Head of caudate nucleus (tissue), 42 donors: ENCODE results near the gene PARP16.
"Not testable (repeated sequence)": the region's sequence is repeated elsewhere in the genome, so short reads cannot be mapped to it uniquely, and the experiment has no call there.

ENCODE experiments used
- DNase-seq, 42 donors: peaks; one replicate each; pipeline versions ENCODE4 v3.0.0 to v3.0.0-alpha.2; 2020 to 2021; ENCODE audit warnings: mixed read lengths in 7 of 42
- intact Hi-C: fragments of 100-400 bp; cut with DNase I; formaldehyde crosslinking; loops from one replicate; pipeline ENCODE4 v1.15.0; 2022

Gene PARP16

DNA sequence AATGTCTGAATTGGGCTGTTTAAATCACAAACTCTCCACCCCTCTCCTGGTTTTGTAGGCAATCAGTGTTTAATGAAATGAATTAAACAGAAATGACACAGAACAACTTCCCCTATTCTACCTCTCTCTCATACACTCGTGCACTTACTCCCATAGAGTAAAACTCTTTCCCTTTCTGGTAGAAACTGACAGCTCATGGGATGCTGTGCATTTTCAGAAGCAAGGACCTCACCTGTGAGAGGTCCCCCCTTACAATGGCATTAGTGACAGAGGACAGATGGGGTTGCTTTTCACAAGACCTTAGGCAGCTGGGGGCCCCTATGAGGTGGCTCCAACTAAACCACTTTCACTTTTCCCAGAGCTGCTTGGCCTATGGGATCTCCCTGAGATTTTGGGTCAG, 31.9 kb downstream of the PARP16 start:
- intact Hi-C loops: no loop called here

DNA sequence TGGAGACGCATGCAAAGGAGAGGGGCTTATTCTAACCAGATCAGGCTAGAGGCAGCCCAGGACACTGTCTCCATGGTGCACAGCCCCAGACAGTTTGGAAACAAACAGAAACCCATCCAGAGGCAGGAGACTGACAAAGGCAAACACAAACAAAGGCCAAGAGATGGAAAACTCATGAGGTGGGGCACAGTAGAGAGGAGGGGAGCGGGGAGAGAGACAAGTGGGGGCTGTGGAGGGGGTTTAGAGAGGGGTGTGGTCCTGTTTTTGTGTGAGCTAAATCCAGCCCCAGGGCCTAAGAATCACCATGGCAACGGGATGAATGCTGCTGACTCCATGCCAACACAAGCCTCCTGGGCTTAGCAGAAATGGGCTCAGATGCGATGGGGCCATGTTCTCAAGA, 32.3 kb downstream of the PARP16 start:
- intact Hi-C loops: no loop called here
- DNase-seq: no peak

More for the DNA sequence above, 31.9 kb downstream of the PARP16 start:
- no peak for DNase-seq

DNA sequence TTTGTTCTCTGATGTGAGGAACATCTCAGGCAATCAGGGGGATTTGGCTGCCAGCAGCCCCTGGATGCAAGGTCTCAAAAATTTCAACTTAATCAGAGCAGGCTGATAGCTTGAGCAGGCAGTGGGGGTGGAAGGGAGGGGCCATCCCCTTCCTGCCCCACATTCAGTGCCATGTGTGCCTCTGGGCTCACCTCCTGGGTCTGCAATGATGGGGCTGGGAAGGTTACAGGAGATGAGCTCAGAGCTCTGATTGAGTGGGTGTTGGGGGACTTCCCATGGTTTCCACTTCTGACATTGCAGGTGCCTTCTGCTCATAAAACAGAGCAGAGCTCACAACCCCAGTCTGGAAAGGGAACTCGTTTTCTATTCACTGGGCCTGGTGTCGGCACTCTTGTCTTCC, 37.0 kb downstream of the PARP16 start:
- peak in 2 of 42 donors; percentile 1 to 9 for DNase-seq
- intact Hi-C loops: no loop called here

DNA sequence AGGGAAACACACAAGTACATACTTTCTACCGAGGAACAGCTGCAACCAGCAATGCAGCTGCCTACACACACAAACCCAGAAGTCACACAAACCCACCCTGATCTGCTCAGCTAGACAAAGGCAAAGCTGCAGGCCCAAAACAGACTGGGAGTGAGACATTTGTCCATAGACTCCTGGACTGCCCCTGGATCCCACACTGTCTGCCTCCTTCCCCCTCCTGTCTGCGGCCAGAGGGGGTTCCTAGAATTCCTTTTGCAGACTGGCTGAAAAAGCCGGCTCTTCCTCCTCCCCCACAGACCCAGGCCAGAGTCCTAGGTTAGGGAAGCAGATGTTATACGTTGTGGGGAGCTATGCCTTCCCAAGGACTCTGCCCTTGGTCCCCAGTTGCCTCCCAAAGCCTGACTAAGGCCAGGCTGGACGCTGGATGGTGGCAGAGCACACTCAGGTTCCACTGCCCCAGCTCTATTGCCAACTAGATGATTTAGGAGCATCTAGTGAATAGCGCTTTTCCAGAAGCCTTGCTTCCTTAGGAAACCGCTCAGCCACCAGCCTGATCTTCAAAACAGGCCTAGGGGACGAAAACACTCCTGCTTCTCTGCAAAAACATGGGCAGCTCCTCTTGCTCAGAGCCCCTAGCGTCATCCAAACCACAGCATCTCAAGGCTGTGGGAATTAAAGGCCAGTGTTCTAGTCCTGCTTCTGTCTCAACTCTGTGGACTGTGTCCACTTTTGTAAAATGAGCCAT, 38.0 kb downstream of the PARP16 start:
- intact Hi-C loops: no loop called here
- DNase-seq: no peak

DNA sequence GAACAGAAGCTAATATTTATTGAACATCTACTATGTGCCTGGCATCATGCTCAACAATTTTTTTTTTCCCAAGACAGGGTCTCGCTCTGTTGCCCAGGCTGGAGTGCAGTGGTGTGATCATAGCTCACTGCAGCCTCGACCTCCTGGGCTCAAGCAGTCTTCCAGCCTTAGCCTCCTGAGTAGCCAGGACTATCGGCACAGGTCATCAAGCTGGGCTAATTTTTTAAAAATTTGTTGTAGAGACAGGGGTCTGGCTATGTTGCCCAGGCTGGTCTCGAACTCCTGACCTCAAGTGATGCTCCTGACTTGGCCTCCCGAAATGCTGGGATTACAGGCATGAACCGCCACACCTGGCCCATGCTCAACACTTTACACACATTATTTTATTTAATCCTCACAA, 39.7 kb downstream of the PARP16 start:
- intact Hi-C loops: no loop called here
- no peak for DNase-seq

DNA sequence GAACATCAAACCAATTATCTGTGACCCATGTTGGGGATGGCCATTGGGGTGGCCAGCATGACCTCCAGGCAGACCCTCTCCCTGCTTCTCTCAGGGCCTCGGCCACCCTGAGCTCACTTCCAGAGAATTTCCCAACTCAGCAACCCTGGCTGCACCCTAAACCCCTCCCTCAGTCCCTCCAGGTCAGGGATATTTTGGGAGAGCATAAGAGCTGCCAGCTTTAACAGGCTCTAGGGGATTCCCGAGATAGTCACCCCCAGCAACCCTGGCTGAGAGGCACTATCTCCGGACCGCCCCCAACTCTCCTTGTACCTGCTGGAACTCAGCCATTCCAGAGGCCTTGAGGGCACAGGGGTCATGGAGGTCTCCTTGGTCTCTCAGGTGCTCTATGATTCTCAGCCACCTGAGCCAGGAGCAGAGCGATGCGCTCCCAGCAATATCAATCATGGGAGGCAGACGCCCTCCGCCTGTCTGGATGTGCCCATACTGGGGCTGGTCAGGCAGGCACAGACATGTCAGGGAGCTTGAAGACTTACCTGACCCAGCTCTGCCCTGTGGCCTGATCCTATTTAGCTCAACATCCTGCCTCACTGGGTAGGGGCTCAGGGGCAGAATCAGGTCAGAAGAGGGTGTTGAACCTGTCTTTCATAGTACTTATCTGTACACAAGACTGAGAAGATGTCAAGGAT, 40.5 kb downstream of the PARP16 start:
- DNase-seq: no peak
- intact Hi-C loops: no loop called here

DNA sequence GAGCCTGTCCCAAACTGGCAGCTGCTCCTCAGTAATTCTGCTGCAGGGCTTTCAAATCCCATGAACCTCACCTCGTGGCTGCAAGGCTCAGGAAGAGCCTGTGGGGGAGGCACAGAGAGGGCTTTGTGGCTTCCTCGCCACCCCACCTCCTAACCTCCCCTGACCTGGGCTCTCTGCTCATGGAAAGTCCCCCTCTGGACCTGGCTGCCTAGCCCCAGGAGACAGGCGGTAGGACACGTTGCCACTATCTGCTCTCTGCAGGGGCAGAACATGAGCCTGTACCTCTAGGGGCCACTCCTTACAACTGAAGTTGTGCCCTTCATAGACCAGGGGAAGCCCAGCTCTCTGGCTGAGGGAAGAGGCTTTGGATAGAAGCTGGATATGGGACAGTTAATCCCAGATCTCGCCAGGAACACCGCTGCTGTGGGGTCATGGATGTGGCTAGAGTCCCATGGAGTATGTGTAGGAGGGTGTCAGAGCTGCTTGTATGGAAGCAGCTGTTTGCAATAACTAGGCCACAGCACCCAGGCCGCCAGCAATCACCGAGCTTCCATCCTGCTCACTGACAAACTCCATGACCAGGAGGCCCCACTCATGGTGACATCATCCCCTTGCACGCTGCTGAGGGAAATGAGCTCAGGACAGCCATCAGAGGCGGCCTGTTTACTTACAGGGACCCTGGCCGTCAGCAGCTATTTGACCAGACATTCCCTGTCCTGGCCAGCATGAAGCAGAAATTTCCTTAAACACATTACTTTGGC, 41.4 kb downstream of the PARP16 start:
- DNase-seq: no peak

DNA sequence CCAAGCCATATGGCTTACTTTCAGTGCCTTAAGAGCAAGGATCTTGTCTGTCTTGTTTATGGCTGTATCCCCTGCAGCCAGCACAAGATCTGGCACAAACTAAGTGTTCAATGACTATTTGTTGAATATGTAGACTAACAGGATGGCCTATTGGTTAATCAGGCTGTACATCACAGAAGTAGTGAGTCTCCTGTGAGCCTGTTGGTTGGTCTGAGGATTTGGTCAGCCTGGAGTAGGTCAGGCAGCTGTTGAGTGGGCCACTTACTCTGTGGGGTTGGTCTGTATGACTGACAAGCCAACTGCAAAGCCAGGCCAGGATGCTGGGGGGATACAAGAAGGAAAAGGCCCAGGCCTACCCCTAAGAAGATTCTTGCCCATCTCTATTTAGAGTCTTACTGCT, 42.0 kb downstream of the PARP16 start:
- intact Hi-C loops: no loop called here
- no peak for DNase-seq

More for the DNA sequence above, 41.4 kb downstream of the PARP16 start:
- intact Hi-C loops: no loop called here

DNA sequence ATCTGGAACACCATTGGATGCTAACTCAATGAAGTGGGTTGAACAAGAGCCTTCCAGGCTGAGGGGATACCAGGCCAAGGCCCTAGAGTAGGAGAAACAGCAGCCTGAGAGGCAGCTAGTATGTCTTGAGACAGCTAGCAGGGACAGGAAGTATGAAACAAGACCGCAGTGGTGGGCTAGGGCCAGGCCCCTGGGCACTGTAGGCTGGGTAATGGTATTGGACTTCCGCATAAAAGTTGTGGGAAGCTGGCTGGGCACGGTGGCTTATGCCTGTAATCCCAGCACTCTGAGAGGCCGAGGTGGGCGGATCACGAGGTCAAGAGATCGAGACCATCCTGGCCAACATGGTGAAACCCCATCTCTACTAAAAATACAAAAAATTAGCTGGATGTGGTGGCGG, 50.2 kb downstream of the PARP16 start:
- DNase-seq, intact Hi-C loops: not testable (repeated sequence)

DNA sequence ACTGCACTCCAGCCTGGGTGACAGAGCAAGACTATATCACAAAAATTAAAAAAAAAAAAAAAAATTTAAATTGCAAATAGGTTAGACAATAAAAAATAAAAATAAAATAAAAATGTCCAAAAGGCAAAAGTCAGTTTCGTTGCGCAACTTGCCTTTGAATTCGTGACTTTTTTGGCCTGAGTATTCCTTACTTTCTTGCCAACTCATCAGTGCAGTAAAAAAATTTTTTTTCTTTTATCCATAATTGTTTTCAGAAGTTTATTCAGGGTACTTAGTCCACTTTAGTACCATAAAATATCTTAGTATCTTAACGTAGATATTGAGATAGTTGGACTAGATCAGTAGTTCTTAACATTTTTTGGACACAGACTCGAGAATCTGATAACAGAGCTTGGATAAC, 53.0 kb downstream of the PARP16 start:
- DNase-seq: no peak
- intact Hi-C loops: no loop called here

DNA sequence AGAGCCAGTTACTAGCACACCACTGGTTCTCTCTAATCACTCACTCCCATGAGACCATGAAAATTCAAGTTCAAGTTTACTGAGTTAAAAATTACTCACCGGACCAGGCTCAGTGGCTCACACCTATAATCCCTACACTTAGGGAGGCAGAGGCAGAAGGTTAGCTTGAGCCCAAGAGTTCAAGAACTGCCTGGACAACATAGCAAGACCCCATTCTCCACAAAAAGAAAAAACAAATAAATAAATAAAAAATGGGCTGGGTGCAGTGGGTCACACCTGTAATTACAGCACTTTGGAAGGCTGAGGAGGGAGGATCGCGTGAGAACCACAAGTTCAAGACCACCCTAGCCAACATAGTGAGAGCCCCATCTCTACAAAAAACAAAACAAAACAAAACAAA, 54.2 kb downstream of the PARP16 start:
- DNase-seq: no peak
- intact Hi-C loops: no loop called here

DNA sequence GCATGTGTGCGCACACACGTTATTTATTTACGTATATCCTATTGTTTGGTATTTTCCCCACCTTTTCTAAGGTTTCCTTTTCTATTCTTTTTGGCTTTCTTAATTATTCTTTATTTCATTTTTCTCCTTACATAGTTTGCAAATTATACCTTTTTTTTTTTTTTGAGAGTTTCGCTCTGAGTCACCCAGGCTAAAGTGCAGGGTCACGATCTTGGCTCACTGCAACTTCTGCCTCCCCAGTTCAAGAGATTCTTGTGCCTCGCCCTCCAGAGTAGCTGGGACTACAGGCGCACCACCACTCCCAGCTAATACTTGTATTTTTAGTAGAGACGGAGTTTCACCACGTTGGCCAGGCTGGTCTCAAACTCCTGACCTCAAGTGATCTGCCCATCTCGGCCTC, 55.4 kb downstream of the PARP16 start:
- intact Hi-C loops: no loop called here
- DNase-seq: no peak

DNA sequence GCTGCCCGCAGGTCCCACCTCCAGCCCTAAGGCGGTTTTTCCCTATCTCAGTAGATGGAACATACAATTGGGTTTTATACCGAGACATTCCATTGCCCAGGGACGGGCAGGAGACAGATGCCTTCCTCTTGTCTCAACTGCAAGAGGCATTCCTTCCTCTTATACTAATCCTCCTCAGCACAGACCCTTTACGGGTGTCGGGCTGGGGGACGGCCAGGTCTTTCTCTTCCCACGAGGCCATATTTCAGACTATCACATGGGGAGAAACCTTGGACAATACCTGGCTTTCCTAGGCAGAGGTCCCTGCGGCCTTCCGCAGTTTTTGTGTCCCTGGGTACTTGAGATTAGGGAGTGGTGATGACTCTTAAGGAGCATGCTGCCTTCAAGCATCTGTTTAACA, 59.8 kb downstream of the PARP16 start:
- DNase-seq: not testable (repeated sequence)

DNA sequence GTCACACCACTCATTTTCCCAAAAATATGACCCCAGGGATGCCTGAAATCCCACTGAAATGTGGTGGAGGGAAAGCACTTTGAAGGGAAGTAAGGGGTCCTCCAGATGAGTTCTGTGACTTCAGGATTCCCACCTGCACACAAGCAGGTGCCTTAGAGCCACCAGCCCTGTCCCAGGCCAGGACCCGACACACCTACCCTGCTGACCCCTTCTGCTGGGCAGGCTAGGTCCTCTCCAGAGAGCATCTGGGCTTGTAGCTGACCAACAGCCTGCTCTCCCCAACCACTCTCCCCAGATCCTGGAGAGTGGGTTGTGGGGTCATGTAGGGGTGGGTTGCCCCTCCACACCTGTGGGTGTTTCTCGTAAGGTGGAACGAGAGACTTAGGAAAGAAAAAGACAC, 60.5 kb downstream of the PARP16 start:
- no peak for DNase-seq
- intact Hi-C loops: no loop called here

More for the DNA sequence above, 59.8 kb downstream of the PARP16 start:
- intact Hi-C loops: not testable (repeated sequence)

DNA sequence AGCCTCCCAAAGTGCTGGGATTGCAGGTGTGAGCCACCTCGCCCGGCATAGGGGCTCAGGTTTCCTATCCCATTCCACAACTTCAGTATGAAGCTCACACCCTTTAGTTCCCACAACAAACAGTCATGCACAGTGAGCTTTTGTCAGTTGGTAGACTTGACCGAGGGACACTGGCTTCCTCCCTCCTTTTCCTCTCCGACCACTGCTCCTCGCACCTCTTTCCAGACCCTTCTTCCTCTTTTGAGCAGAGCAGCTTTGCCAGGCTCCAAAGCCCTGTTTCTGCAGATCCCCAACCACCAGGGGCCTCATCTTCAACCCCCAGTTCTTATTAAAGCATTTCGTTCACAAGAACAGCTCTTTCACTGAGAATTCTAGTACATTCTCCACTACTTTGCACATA, 62.7 kb downstream of the PARP16 start:
- DNase-seq: no peak
- intact Hi-C loops: no loop called here

DNA sequence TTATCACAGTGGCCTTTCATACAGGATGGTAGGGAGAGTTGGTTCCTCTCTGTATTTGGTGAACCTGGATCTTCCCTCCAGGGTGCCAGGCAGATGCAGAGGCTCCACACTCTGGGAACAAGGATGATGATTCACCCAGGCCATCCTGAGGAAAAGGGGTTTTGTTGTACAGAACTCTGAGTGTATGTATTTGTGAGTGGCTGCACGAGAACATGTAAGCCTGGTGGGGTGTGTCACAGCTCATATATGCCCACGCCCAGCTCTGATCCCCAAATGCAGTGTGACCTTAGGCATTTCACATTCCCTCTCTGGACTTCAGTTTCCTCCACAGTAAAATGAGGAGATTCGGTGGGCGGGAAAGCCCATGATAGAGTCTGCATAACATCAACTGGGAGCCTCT, 63.8 kb downstream of the PARP16 start:
- intact Hi-C loops: no loop called here
- DNase-seq: no peak

DNA sequence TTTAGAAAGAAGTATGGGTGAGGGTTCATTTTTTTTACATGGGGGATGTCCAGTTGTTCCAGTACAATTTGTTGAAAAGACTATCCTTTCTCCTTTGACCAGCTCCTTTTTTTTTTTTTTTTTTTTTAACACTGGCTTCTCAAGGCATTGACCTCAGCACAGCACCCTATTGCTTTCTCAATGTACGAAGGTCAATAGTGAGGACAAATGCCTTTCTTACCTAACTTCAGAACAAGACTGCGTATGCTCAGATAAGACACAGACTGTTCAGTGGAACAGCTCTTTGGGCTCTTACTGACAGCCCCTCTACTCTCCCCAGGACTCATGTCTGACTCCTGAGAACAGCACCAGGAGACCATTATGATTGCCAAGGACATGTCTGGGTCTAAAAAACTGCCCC, 65.0 kb downstream of the PARP16 start:
- DNase-seq: no peak

DNA sequence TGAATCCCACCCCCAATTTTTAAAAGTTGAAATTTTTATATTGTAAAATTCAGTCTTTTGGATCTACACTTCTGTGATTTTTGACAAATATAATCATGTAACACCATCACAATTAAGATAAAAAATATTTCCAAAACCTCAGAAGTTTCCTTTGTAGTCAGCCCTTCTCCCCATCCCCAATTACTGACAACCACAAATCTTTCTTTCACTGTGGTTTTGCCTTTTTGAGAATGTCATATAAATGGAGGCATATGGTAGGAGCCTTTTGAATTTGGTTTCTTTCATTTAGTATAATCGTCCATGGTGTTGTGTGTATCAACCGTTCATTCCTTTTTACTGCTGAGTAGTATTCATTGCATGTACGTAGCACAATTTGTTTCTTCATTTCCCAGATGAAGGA, 67.5 kb downstream of the PARP16 start:
- DNase-seq: no peak
- intact Hi-C loops: no loop called here

More for the DNA sequence above, 65.0 kb downstream of the PARP16 start:
- intact Hi-C loops: no loop called here

DNA sequence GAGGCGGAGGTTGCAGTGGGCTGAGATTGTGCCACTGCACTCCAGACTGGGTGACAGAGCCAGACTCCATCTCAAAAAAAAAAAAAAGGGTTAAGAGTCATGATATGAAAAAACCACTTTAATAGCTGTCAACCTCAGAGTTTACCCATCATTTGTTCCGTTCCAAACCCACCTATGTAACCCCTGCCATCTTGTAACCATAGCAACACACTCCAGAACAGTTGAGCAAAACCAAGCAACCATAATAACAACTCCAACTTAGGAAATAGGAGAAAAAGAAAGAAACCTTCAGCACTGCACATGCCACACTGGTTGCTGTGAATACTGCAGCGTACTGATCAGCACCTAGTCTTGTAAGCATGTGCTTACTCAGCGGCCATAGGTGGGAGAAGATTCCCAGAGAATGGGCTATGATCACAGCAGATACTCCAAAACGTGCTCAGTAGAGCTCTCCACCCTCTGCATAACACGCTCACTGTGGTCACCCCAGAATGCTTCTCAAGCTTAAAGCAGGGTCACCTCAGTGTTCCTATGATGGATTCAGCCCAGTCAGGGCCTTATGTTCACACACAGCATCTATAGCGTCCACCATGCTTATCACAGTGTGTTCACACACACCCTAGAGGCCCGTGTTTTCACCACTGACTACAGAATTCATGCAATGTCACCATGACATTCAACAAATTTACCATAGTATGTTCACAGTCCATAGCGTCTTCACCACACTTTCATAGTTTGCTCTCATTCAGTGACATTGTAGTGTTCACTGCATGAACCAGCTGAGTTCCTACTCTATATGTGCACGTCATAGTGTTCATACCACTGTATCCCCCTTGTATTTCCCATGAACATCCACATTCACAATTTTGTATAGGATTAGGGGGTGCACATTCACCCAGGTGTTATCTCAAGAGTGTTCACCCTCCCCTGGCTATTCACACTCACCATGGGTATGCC, 68.9 kb downstream of the PARP16 start:
- no peak for DNase-seq
- intact Hi-C loops: no loop called here
